Measurements from ENCODE around the gene ARL13A. TPM values are rescaled to one million over a fixed set of nuclear protein-coding genes. Genes with fewer than 3 reads are reported as not detected.

Gene ARL13A
- total RNA-seq, 1 experiment from 2014 or later, result not detected

DNA sequence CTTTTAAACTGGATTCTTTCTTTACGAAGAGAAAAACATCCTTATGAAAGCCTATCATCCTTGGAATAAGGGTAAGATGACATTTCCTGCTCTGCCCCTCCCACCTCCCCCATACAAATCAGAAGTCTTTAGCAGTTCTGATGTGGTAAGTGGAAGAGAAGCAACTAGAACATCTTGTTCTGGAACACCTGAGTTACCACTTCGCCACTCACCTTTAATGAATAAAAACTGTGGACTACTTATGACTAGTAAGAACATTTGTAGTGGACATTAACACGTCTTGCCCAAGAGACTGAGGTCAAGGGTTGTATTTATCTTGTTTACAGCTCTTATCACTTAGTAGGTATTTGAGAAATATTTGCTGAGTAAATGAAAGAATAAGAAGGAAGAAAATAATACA lies 45.1 kb upstream of the ARL13A start:
- no peaks in the 10 kb centered on the region for H3K36me3 ChIP-seq (ENCODE audit: control insufficient read depth in 1 of 2, insufficient read depth in 2 of 2, low read length in 2 of 2)
- H3K79me2 ChIP-seq (ENCODE audit: insufficient read depth, low read length), result no peaks in the 10 kb centered on the region
- H2AFZ ChIP-seq (ENCODE audit: low read depth, low read length, poor library complexity, severe bottlenecking), result no peak overlapping the region
- DNase-seq (ENCODE audit: low read depth, low spot score), result no peak
- intact Hi-C loops (cut with micrococcal nuclease), result no loop called here
- no peak overlapping the region for H3K9ac ChIP-seq (ENCODE audit: low read length)
- ChIA-PET POLR2A (no interaction called here), CTCF (no interaction called here), RAD21 (ENCODE audit: low non-redundant PET in 1 of 2, low total read pairs in 2 of 2, uncharacterized antibody in 2 of 2, unreplicated experiment in 2 of 2) (no interaction called here)
- H3K4me1 ChIP-seq (ENCODE audit: control insufficient read depth in 1 of 2, insufficient read depth in 2 of 2, low read length in 2 of 2), result peaks cover 0 to 9% of the 10 kb centered on the region in 2 experiments; a peak in 2 of 4 replicates
- H3K27me3 ChIP-seq (ENCODE audit: insufficient read depth, low read length), result no peaks in the 10 kb centered on the region
- BruUV-seq (replicated peaks), result no TSS peak
- no peak overlapping the region for H3K4me3 ChIP-seq (replicated peaks in 1 of 2; ENCODE audit: low read depth in 1 of 2, low read length in 2 of 2)
- no peaks in the 10 kb centered on the region for H3K9me3 ChIP-seq (ENCODE audit: control insufficient read depth in 1 of 2, insufficient read depth in 1 of 2, low read depth in 1 of 2, low read length in 2 of 2)
- H3K27ac ChIP-seq (ENCODE audit: low read depth, low read length), result no peak overlapping the region
- H4K20me1 ChIP-seq (ENCODE audit: insufficient read depth), result no peaks in the 10 kb centered on the region
- no peak for ATAC-seq
- no peak for TF ChIP-seq YY1 (IDR thresholded peaks at IDR 0.05; ENCODE audit: extremely low read depth, insufficient replicate concordance, low read depth, low read length)
- no peaks in the 10 kb centered on the region for H3K9me2 ChIP-seq (ENCODE audit: insufficient read depth)
- H3K4me2 ChIP-seq (ENCODE audit: low read length), result no peak overlapping the region

- Histone ChIP-seq H3K4me2 (ENCODE audit: low read length) (no peak overlapping the region), H3K27me3 (ENCODE audit: insufficient read depth, low read length) (no peaks in the 10 kb centered on the region), H3K36me3 (ENCODE audit: control insufficient read depth in 1 of 2, insufficient read depth in 2 of 2, low read length in 2 of 2) (no peaks in the 10 kb centered on the region), H2AFZ (ENCODE audit: low read depth, low read length, poor library complexity, severe bottlenecking) (no peak overlapping the region), H3K4me1 (ENCODE audit: control insufficient read depth in 1 of 2, insufficient read depth in 2 of 2, low read length in 2 of 2) (peaks cover 2 to 15% of the 10 kb centered on the region in 2 experiments; a peak in 2 of 4 replicates), H4K20me1 (ENCODE audit: insufficient read depth) (no peaks in the 10 kb centered on the region), H3K27ac (ENCODE audit: low read depth, low read length) (no peak overlapping the region), H3K9me3 (ENCODE audit: control insufficient read depth in 1 of 2, insufficient read depth in 1 of 2, low read depth in 1 of 2, low read length in 2 of 2) (no peaks in the 10 kb centered on the region), H3K4me3 (replicated peaks in 1 of 2; ENCODE audit: low read depth in 1 of 2, low read length in 2 of 2) (no peak overlapping the region), H3K9me2 (ENCODE audit: insufficient read depth) (no peaks in the 10 kb centered on the region), H3K9ac (ENCODE audit: low read length) (no peak overlapping the region), H3K79me2 (ENCODE audit: insufficient read depth, low read length) (no peaks in the 10 kb centered on the region)
- ChIA-PET RAD21 (ENCODE audit: low non-redundant PET in 1 of 2, low total read pairs in 2 of 2, uncharacterized antibody in 2 of 2, unreplicated experiment in 2 of 2) (no interaction called here), POLR2A (no interaction called here), CTCF (no interaction called here)
- ATAC-seq, result no peak
- no peak for DNase-seq (ENCODE audit: low read depth, low spot score)
- BruUV-seq (replicated peaks), result no TSS peak
- TF ChIP-seq ELF1 (IDR thresholded peaks at IDR 0.05; ENCODE audit: borderline replicate concordance, low read depth) (no peak), YY1 (IDR thresholded peaks at IDR 0.05; ENCODE audit: extremely low read depth, insufficient replicate concordance, low read depth, low read length) (no peak), POLR2AphosphoS5 (IDR thresholded peaks at IDR 0.05; ENCODE audit: low read depth, low read length) (no peak), CBX3 (IDR thresholded peaks at IDR 0.05; ENCODE audit: low read depth) (no peak), TCF7L2 (IDR thresholded peaks at IDR 0.05; ENCODE audit: borderline replicate concordance, extremely low read depth, insufficient read depth, insufficient read length) (no peak), SIN3A (IDR thresholded peaks at IDR 0.05; ENCODE audit: low read depth) (no peak), EZH2 (IDR thresholded peaks at IDR 0.05) (no peak), EZH2phosphoT487 (IDR thresholded peaks at IDR 0.05; ENCODE audit: borderline replicate concordance) (no peak), RAD21 (IDR thresholded peaks at IDR 0.05; ENCODE audit: low read depth) (no peak), CTCF (IDR thresholded peaks at IDR 0.05 in 2 of 3, conservative IDR thresholded peaks at IDR 0.05 in 1 of 3; ENCODE audit: borderline replicate concordance in 1 of 3, insufficient read depth in 1 of 3, low read depth in 2 of 3, low read length in 2 of 3) (no peak), CEBPB (IDR thresholded peaks at IDR 0.05; ENCODE audit: low read depth) (no peak), POLR2A (IDR thresholded peaks at IDR 0.05; ENCODE audit: borderline replicate concordance, extremely low read depth, insufficient read depth, insufficient read length) (no peak), ZFX (IDR thresholded peaks at IDR 0.05) (no peak)
- TF ChIP-seq, protein P1, sequence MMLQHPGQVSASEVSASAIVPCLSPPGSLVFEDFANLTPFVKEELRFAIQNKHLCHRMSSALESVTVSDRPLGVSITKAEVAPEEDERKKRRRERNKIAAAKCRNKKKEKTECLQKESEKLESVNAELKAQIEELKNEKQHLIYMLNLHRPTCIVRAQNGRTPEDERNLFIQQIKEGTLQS (IDR thresholded peaks at IDR 0.05), result no peak
- TF ChIP-seq, protein P2, sequence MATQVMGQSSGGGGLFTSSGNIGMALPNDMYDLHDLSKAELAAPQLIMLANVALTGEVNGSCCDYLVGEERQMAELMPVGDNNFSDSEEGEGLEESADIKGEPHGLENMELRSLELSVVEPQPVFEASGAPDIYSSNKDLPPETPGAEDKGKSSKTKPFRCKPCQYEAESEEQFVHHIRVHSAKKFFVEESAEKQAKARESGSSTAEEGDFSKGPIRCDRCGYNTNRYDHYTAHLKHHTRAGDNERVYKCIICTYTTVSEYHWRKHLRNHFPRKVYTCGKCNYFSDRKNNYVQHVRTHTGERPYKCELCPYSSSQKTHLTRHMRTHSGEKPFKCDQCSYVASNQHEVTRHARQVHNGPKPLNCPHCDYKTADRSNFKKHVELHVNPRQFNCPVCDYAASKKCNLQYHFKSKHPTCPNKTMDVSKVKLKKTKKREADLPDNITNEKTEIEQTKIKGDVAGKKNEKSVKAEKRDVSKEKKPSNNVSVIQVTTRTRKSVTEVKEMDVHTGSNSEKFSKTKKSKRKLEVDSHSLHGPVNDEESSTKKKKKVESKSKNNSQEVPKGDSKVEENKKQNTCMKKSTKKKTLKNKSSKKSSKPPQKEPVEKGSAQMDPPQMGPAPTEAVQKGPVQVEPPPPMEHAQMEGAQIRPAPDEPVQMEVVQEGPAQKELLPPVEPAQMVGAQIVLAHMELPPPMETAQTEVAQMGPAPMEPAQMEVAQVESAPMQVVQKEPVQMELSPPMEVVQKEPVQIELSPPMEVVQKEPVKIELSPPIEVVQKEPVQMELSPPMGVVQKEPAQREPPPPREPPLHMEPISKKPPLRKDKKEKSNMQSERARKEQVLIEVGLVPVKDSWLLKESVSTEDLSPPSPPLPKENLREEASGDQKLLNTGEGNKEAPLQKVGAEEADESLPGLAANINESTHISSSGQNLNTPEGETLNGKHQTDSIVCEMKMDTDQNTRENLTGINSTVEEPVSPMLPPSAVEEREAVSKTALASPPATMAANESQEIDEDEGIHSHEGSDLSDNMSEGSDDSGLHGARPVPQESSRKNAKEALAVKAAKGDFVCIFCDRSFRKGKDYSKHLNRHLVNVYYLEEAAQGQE (IDR thresholded peaks at IDR 0.05; ENCODE audit: low read depth), result no peak
- TF ChIP-seq, protein P3, sequence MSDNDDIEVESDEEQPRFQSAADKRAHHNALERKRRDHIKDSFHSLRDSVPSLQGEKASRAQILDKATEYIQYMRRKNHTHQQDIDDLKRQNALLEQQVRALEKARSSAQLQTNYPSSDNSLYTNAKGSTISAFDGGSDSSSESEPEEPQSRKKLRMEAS (IDR thresholded peaks at IDR 0.05), result no peak
- intact Hi-C loops (cut with micrococcal nuclease), result no loop called here
Measured at GRCh38 chrX:100926453-100926852, 43.1 kb upstream of the ARL13A start.
